ENCODE results near the gene BATF2. TPM values are rescaled to one million over a fixed set of nuclear protein-coding genes. Genes with fewer than 3 reads are reported as not detected.
A peak's percentile ranks its signal among the peaks of the same experiment; 100 is the strongest.

Gene BATF2
- total RNA-seq, 2 experiments from 2014 or later: not detected

DNA sequence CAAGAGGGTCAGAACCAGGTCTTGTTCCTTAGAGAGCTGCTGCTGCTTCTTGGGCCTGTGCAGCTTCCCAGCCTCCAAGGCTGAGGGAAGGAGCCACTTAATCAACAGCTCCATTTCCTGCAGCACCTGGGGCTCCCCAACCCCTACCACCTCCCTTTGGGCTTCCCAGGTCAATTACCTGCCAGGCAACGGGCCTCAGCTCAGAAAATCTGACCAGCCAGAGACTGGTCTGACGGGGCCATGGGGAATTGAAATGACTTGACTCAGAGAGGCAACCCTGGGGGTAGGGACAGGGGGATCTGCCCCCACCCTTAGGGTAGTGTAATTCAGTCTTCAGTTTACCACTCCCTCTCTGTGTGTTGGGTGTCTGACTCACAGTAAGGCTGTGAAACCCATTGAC lies 20.1 kb downstream of the BATF2 start:
- CTCF ChIA-PET: no interaction called here
- Mint-ChIP-seq H3K36me3 (ENCODE audit: low read depth) (no peaks in the 10 kb centered on the region), H3K4me3 (no peak overlapping the region), H3K27ac (no peak overlapping the region), H3K4me1 (ENCODE audit: low read depth) (peaks cover 12% of the 10 kb centered on the region), H3K27me3 (no peaks in the 10 kb centered on the region), H3K9me3 (no peaks in the 10 kb centered on the region)
- POLR2A ChIA-PET: no interaction called here
- no peak for ATAC-seq
- TF ChIP-seq, protein P1, sequence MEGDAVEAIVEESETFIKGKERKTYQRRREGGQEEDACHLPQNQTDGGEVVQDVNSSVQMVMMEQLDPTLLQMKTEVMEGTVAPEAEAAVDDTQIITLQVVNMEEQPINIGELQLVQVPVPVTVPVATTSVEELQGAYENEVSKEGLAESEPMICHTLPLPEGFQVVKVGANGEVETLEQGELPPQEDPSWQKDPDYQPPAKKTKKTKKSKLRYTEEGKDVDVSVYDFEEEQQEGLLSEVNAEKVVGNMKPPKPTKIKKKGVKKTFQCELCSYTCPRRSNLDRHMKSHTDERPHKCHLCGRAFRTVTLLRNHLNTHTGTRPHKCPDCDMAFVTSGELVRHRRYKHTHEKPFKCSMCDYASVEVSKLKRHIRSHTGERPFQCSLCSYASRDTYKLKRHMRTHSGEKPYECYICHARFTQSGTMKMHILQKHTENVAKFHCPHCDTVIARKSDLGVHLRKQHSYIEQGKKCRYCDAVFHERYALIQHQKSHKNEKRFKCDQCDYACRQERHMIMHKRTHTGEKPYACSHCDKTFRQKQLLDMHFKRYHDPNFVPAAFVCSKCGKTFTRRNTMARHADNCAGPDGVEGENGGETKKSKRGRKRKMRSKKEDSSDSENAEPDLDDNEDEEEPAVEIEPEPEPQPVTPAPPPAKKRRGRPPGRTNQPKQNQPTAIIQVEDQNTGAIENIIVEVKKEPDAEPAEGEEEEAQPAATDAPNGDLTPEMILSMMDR (IDR thresholded peaks at IDR 0.05): no peak
- DNase-seq: no peak
- intact Hi-C loops (cut with micrococcal nuclease): no loop called here

DNA sequence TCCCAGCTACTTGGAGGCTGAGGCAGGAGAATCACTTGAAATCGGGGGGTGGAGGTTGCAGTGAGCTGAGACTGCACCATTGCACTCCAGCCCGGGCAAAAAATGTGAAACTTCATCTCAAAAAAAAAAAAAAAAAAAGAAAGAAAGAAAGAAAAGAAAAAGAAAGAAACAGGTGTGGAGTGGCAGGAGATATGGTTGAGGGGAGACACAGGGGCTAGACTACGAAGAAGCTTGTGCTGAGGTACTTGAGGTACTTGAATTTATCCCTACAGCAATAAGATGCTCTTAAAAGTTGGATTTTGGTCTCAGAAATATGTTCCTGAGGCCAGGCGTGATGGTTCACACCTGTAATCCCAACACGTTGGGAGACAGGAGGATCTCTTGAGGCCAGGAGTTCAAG lies 22.6 kb downstream of the BATF2 start:
- H3K4me1 Mint-ChIP-seq (ENCODE audit: low read depth): peaks cover 27% of the 10 kb centered on the region
- H3K4me3 Mint-ChIP-seq: no peak overlapping the region
- H3K9me3 Mint-ChIP-seq: no peaks in the 10 kb centered on the region
- DNase-seq (no peak), ATAC-seq (no peak)
- peaks cover 2% of the 10 kb centered on the region for H3K36me3 Mint-ChIP-seq (ENCODE audit: low read depth)
- TF ChIP-seq, protein P1 (IDR thresholded peaks at IDR 0.05): no peak
- ChIA-PET POLR2A (interaction anchor here (0.6 kb wide), 1 partner anchor 129 kb away, joined by 3 read pairs; no protein-coding TSS in a partner anchor), CTCF (interaction anchor here (0.9 kb wide), 1 partner anchor 341 kb away, joined by 3 read pairs; no protein-coding TSS in a partner anchor)
- no peak overlapping the region for H3K27ac Mint-ChIP-seq
- peaks cover 2% of the 10 kb centered on the region for H3K27me3 Mint-ChIP-seq
- intact Hi-C loops (cut with micrococcal nuclease): no loop called here

DNA sequence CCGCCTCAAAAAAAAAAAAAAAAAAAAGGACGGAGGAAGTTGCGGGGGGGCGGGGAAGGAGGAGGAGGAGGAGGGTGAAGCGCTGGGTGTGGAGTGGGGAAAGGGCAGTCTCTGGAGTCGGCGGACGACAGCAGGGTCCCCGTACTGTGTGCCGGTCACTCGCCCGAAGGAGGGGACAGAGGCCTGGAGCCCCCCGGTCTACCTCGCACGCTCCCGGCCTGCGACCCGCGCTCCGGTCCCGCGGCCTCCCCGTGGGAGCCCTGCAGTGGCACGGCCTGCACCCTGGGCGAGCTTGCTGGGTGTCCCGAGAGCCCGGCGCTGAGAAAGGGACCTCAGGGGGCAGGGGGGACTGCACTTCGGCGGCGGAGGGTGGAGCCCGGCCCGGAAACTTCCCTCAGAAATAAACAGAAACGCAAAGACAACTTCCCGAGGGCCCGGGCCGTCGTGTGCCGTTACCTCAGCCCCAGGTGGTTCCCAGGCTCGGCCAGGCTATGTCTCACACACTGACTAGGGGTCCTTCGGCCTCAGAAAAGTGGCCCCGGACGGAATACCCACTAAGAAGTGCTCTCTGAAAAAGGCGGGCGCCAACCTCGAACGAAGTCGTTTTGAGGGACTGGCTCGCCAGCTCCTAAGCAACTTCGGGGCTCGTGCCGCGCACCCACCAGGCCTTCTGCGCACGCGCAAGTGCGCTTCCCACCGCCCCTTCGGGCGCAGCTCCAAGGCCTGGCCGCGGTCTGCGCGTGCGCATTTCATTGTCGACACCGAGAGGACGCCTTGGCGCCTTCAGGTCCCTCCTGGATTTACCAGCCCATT lies 25.1 kb downstream of the BATF2 start, which contains the start of gene MAJIN:
Gene MAJIN (minus strand): TSS at position 688 of the 813 bp plus-strand sequence. CDS start 12,703 bp downstream, outside the sequence.
- POLR2A ChIA-PET: interaction anchor here (1.7 kb wide), 1 partner anchor 39 kb away, joined by 5 read pairs; no protein-coding TSS in a partner anchor
- H3K9me3 Mint-ChIP-seq: no peaks in the 10 kb centered on the region
- CTCF ChIA-PET: interaction anchor here (0.9 kb wide), 1 partner anchor 43 kb away, joined by 4 read pairs; the partner anchor contains the start of gene ARL2
- peaks cover 2% of the 10 kb centered on the region for H3K36me3 Mint-ChIP-seq (ENCODE audit: low read depth)
- H3K4me1 Mint-ChIP-seq (ENCODE audit: low read depth): peaks cover 41% of the 10 kb centered on the region
- peak within 1 kb of the TSS; percentile 49 for H3K4me3 Mint-ChIP-seq
- ATAC-seq (peak; percentile 56), DNase-seq (peak; percentile 86)
- intact Hi-C loops (cut with micrococcal nuclease): no loop called here
- peak within 1 kb of the TSS; percentile 82 for H3K27ac Mint-ChIP-seq
- TF ChIP-seq, protein P1 (IDR thresholded peaks at IDR 0.05): no peak
- H3K27me3 Mint-ChIP-seq: peaks cover 2% of the 10 kb centered on the region

DNA sequence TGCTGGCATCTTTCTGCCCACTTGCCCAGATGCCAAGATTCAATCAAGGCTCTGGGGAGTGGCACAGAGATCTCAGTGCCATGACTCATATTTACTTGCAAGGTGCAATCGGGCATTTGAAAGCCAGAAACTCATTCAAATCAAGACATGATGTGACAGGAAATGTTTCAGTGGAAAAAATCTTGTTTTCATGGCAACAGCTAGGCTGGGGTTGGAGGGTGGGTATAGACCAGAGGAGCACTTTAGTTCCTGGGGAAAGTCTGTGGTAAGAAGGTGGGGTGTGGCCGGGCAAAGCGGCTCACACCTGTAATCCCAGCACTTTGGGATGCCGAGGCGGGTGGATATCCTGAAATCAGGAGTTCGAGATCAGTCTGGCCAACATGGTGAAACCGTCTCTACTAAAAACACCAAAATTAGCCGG lies 26.0 kb downstream of the BATF2 start:
- peak; percentile 78 for ATAC-seq
- H3K27me3 Mint-ChIP-seq: peaks cover 2% of the 10 kb centered on the region
- ChIA-PET CTCF (no interaction called here), POLR2A (no interaction called here)
- peak; percentile 57 for DNase-seq
- H3K27ac Mint-ChIP-seq: peak overlapping the region; percentile 82
- peaks cover 2% of the 10 kb centered on the region for H3K36me3 Mint-ChIP-seq (ENCODE audit: low read depth)
- TF ChIP-seq, protein P1 (IDR thresholded peaks at IDR 0.05): no peak
- H3K9me3 Mint-ChIP-seq: no peaks in the 10 kb centered on the region
- intact Hi-C loops (cut with micrococcal nuclease): no loop called here
- H3K4me1 Mint-ChIP-seq (ENCODE audit: low read depth): peaks cover 41% of the 10 kb centered on the region
- peak overlapping the region; percentile 49 for H3K4me3 Mint-ChIP-seq

DNA sequence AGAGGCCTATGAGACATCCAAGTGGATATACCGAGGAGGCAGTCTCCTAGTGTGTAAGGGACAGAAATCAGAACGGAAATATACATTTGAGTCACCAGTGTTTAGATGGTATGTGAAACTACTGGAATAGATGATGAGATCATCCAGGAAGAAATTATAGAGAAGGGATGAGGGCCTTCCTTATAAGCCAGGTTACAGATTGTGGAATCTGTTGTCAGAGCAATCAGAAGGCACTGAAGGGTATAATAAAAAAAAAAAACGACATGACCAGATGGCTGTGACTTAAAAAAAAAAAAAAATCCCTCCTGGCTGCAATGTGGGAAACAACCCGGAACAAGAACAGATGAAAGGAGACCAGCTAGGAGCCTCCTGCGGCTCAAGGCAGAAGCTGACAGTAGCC lies 27.6 kb downstream of the BATF2 start:
- Mint-ChIP-seq H3K27ac (peak overlapping the region; percentile 36), H3K36me3 (ENCODE audit: low read depth) (peaks cover 2% of the 10 kb centered on the region), H3K27me3 (peaks cover 4% of the 10 kb centered on the region), H3K4me3 (no peak overlapping the region), H3K4me1 (ENCODE audit: low read depth) (peaks cover 40% of the 10 kb centered on the region), H3K9me3 (no peaks in the 10 kb centered on the region)
- ChIA-PET CTCF (no interaction called here), POLR2A (no interaction called here)
- ATAC-seq (no peak), DNase-seq (no peak)
- intact Hi-C loops (cut with micrococcal nuclease): no loop called here
- TF ChIP-seq, protein P1 (IDR thresholded peaks at IDR 0.05): no peak
